Measurements from ENCODE around the gene PRSS8.

DNA sequence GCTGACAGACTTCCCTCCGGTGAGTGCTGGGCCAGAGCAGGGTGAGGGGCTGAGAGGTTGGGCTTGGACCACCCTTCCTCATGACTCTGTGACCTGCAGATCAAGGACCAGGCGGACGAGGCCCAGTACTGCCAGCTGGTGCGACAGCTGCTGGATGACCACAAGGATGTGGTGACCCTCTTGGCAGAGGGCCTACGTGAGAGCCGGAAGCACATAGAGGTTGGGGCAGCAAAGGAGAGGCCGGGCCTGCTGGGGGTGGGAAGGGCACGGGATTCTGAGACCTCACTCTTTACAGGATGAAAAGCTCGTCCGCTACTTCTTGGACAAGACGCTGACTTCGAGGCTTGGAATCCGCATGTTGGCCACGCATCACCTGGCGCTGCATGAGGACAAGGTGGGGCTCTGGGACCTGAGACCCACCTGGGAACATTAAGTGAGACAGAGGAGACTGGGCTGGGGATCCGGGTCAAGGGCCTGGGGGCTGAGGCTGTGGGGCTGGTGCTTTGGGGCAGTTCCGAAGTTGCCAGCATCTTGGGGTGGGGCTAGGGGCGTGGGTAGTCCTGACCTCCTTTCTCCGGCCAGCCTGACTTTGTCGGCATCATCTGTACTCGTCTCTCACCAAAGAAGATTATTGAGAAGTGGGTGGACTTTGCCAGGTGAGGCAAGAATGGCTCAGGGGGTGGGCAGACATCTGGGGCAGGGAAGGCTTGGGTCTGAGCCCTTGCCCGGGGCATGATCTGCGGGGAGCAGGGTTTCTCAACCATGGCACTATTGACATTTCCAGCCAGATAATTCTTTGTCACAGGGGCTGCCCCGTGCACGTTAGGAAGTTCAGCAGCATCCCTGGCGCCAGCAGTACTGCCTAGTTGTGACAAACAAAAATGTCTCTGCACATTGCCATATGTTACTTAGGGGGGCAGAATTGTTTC lies 25.2 kb downstream of the PRSS8 start:
- TF ChIP-seq, protein P1, sequence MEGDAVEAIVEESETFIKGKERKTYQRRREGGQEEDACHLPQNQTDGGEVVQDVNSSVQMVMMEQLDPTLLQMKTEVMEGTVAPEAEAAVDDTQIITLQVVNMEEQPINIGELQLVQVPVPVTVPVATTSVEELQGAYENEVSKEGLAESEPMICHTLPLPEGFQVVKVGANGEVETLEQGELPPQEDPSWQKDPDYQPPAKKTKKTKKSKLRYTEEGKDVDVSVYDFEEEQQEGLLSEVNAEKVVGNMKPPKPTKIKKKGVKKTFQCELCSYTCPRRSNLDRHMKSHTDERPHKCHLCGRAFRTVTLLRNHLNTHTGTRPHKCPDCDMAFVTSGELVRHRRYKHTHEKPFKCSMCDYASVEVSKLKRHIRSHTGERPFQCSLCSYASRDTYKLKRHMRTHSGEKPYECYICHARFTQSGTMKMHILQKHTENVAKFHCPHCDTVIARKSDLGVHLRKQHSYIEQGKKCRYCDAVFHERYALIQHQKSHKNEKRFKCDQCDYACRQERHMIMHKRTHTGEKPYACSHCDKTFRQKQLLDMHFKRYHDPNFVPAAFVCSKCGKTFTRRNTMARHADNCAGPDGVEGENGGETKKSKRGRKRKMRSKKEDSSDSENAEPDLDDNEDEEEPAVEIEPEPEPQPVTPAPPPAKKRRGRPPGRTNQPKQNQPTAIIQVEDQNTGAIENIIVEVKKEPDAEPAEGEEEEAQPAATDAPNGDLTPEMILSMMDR (IDR thresholded peaks at IDR 0.05) = no peak
- TF ChIP-seq EP300 (IDR thresholded peaks at IDR 0.05) (no peak), POLR2A (IDR thresholded peaks at IDR 0.05) (no peak)
